ENCODE data around the gene RAD1. TPM values are rescaled to one million over a fixed set of nuclear protein-coding genes. Genes with fewer than 3 reads are reported as not detected.

RAD1 gene
- total and polyA plus RNA-seq, 8 donors, result 4.9 to 33.6 (median 15.1) TPM

- peaks cover 0 to 35% (median 33%) of the 10 kb centered on the region in 4 donors for H3K36me3 ChIP-seq
- peak within 1 kb of the TSS; percentile 88 to 98 (median 97) for H3K27ac ChIP-seq
- intact Hi-C loops (cut with DNase I; ENCODE audit: low total_unique reads), result no loop called here
- H3K4me1 ChIP-seq, result peaks cover 10 to 41% (median 24%) of the 10 kb centered on the region in 4 donors
- WGBS, 5 donors, result 1% methylated on average over 29 to 63 of the region's 63 CpGs
- H3K4me3 ChIP-seq, result peak within 1 kb of the TSS; percentile 68 to 84 (median 80)
- no peaks in the 10 kb centered on the region for H3K9me3 ChIP-seq
- no peak for TF ChIP-seq POLR2A (IDR thresholded peaks at IDR 0.05)
- peak; percentile 36 to 91 (median 49) for TF ChIP-seq POLR2AphosphoS5 (IDR thresholded peaks at IDR 0.05)
- TF ChIP-seq, protein P1, sequence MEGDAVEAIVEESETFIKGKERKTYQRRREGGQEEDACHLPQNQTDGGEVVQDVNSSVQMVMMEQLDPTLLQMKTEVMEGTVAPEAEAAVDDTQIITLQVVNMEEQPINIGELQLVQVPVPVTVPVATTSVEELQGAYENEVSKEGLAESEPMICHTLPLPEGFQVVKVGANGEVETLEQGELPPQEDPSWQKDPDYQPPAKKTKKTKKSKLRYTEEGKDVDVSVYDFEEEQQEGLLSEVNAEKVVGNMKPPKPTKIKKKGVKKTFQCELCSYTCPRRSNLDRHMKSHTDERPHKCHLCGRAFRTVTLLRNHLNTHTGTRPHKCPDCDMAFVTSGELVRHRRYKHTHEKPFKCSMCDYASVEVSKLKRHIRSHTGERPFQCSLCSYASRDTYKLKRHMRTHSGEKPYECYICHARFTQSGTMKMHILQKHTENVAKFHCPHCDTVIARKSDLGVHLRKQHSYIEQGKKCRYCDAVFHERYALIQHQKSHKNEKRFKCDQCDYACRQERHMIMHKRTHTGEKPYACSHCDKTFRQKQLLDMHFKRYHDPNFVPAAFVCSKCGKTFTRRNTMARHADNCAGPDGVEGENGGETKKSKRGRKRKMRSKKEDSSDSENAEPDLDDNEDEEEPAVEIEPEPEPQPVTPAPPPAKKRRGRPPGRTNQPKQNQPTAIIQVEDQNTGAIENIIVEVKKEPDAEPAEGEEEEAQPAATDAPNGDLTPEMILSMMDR (IDR thresholded peaks at IDR 0.05), result no peak
- no peak for TF ChIP-seq EP300 (IDR thresholded peaks at IDR 0.05)
- H3K27me3 ChIP-seq, result no peaks in the 10 kb centered on the region
- DNase-seq, result peak; percentile 98 to 99
These were observed 13.9 kb upstream of the RAD1 start, which contains the start of gene DNAJC21 for GRCh38 chr5:34929134-34929719. Gene DNAJC21 (plus strand): TSS chr5:34929559. CDS start chr5:34929820, 261 bp downstream.

DNA sequence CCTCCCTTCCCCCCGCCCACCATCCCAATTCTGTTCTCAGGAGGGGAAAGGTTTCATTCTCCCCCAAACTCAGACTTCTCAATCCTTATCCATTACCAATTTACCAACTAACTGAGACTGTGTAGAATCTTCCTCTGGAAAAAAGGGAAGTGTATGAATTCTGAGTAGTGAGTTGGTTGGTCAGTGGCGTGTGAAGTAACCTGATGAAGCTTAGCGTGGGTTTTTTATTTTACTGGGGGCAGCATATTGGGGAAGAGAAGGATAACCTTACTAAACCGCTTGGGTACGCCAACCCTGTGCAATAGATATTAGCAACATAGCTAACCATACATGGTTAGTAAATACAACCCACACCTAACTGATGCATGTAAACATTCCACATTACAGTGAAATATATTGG lies 13.0 kb upstream of the RAD1 start:
- Histone ChIP-seq H3K4me1 (peaks cover 14 to 38% (median 27%) of the 10 kb centered on the region in 4 donors), H3K4me3 (no peak overlapping the region), H3K27me3 (no peaks in the 10 kb centered on the region), H3K27ac (peak overlapping the region in 2 of 5 donors; percentile 56 to 97), H3K36me3 (peaks cover 9 to 37% (median 36%) of the 10 kb centered on the region in 4 donors), H3K9me3 (no peaks in the 10 kb centered on the region)
- WGBS, 5 donors, result 82 to 95% (median 89%) methylated on average over 5 of the region's 5 CpGs
- no peak for TF ChIP-seq POLR2AphosphoS5 (IDR thresholded peaks at IDR 0.05)
- TF ChIP-seq POLR2A (IDR thresholded peaks at IDR 0.05), result no peak
- TF ChIP-seq, protein P1 (IDR thresholded peaks at IDR 0.05), result no peak
- no peak for TF ChIP-seq EP300 (IDR thresholded peaks at IDR 0.05)
- DNase-seq, result no peak
- intact Hi-C loops (cut with DNase I; ENCODE audit: low total_unique reads), result no loop called here

GRCh38 chr5:34927785-34928184 lies 12.5 kb upstream of the RAD1 start:
- intact Hi-C loops (cut with DNase I; ENCODE audit: low total_unique reads), result no loop called here
- WGBS, 5 donors, result 84 to 96% (median 95%) methylated on average over 5 of the region's 5 CpGs

DNA sequence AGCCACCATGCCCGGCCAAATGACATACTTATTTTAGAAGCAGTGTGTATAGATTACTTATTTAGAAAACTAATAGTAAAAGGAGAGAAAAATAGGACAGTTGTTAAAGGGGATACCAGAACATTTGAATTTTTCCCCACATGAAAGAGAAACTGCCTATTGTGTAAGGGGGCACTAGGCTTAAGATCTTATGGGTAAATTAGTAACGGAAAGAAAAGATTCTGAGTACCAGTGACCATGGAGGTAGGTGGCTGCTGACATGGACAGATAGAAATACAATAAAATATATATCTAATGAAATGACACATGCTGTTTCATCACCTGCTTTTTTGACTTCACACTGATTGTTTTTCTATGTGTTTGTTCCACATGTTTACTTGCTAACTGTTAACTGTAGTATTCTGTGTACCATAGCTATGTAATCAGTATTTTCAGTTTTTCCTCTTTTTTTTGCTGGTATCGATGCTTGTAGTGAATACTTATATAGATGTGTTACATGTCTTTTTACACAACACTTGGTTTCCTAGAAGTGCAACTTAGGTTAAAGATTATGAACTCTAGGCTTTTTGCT lies 11.1 kb upstream of the RAD1 start:
- Histone ChIP-seq H3K4me3 (no peak overlapping the region), H3K27ac (no peak overlapping the region), H3K4me1 (peaks cover 11 to 33% (median 17%) of the 10 kb centered on the region in 4 donors), H3K27me3 (no peaks in the 10 kb centered on the region), H3K36me3 (peaks cover 19 to 56% (median 54%) of the 10 kb centered on the region in 4 donors), H3K9me3 (no peaks in the 10 kb centered on the region)
- DNase-seq, result no peak
- TF ChIP-seq, protein P1 (IDR thresholded peaks at IDR 0.05), result no peak
- TF ChIP-seq POLR2A (IDR thresholded peaks at IDR 0.05) (no peak), POLR2AphosphoS5 (IDR thresholded peaks at IDR 0.05) (no peak), EP300 (IDR thresholded peaks at IDR 0.05) (no peak)
- WGBS, 5 donors, result 87 to 94% (median 93%) methylated on average over 3 of the region's 3 CpGs
- intact Hi-C loops (cut with DNase I; ENCODE audit: low total_unique reads), result no loop called here

More at GRCh38 chr5:34927785-34928184, 12.5 kb upstream of the RAD1 start:
- DNase-seq, result no peak
- Histone ChIP-seq H3K27me3 (no peaks in the 10 kb centered on the region), H3K9me3 (no peaks in the 10 kb centered on the region), H3K4me1 (peaks cover 14 to 40% (median 26%) of the 10 kb centered on the region in 4 donors), H3K36me3 (peaks cover 14 to 42% (median 40%) of the 10 kb centered on the region in 4 donors), H3K4me3 (no peak overlapping the region), H3K27ac (no peak overlapping the region)
- TF ChIP-seq, protein P1 (IDR thresholded peaks at IDR 0.05), result no peak
- TF ChIP-seq POLR2A (IDR thresholded peaks at IDR 0.05), result no peak
- TF ChIP-seq EP300 (IDR thresholded peaks at IDR 0.05), result no peak
- TF ChIP-seq POLR2AphosphoS5 (IDR thresholded peaks at IDR 0.05), result no peak

Measured in stomach (tissue), 9 donors.